Skeletal muscle tissue (tissue), 4 donors: Measurements from ENCODE around the gene DHX9. TPM values are rescaled to one million over a fixed set of nuclear protein-coding genes. Genes with fewer than 3 reads are reported as not detected.

Source experiments
- H3K27ac ChIP-seq: one replicate; pipeline ENCODE4 v1.7.0; 2013; ENCODE audit warnings: mild to moderate bottlenecking, low read depth, low read length, inconsistent platforms
- H3K27me3 ChIP-seq, 3 donors: one replicate each; pipeline ENCODE4 v1.7.0; 2013; ENCODE audit warnings: low read length in 3 of 3; ENCODE audit not compliant: control insufficient read depth in 3 of 3, insufficient read depth in 3 of 3
- H3K36me3 ChIP-seq, 3 donors: one replicate each; pipeline ENCODE4 v1.7.0; 2013; ENCODE audit warnings: low read length in 3 of 3; ENCODE audit not compliant: control insufficient read depth in 3 of 3, insufficient read depth in 3 of 3
- H3K4me1 ChIP-seq, 3 donors: one replicate each; pipeline ENCODE4 v1.7.0; 2013; ENCODE audit warnings: low read length in 3 of 3, mild to moderate bottlenecking in 3 of 3; ENCODE audit not compliant: control insufficient read depth in 3 of 3, insufficient read depth in 3 of 3
- H3K4me3 ChIP-seq, 3 donors: one replicate each; pipeline ENCODE4 v1.7.0; 2013; ENCODE audit warnings: low read length in 3 of 3
- H3K9ac ChIP-seq, 3 donors: one replicate each; pipeline ENCODE4 v1.7.0; 2013; ENCODE audit warnings: low read length in 3 of 3, mild to moderate bottlenecking in 3 of 3, moderate library complexity in 2 of 3, low read depth in 1 of 3
- H3K9me3 ChIP-seq, 3 donors: one replicate each; pipeline ENCODE4 v1.7.0; 2013; ENCODE audit warnings: low read length in 3 of 3; ENCODE audit not compliant: control insufficient read depth in 3 of 3
- total RNA-seq: library from RNA; depleted of rRNA; stranded (reverse); fragments of >200 nt; gene quantifications from one replicate; pipeline ENCODE4 v1.2.3, GENCODE V29; 2014
- donor health status: Osteomylitis.

Gene DHX9
- total RNA-seq, 1 donor from 2014 or later: 142 TPM

DNA sequence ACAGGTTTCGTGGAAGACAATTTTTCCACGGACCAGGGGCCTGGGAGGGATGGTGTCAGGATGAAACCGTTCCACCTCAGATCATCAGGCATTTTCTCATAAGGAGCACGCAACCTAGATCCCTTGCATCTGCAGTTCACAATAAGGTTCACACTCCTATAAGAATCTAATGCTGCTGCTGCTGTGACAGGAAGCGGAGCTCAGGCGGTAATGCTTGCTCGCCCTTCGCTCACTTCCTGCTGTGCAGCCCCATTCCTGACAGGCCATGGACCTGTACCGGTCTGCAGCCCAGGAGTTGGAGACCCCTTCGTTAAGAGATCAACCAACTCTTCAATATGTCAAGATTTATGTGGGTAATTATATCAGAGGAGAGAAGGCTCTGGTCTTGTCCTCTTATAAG lies 3.3 kb upstream of the DHX9 start:
- no peaks in the 10 kb centered on the region for H3K27me3 ChIP-seq
- H3K9ac ChIP-seq: no peak overlapping the region
- H3K27ac ChIP-seq: no peak overlapping the region
- no peaks in the 10 kb centered on the region for H3K9me3 ChIP-seq
- H3K4me1 ChIP-seq: peaks cover 10 to 12% (median 12%) of the 10 kb centered on the region in 3 donors
- no peaks in the 10 kb centered on the region for H3K36me3 ChIP-seq
- no peak overlapping the region for H3K4me3 ChIP-seq

DNA sequence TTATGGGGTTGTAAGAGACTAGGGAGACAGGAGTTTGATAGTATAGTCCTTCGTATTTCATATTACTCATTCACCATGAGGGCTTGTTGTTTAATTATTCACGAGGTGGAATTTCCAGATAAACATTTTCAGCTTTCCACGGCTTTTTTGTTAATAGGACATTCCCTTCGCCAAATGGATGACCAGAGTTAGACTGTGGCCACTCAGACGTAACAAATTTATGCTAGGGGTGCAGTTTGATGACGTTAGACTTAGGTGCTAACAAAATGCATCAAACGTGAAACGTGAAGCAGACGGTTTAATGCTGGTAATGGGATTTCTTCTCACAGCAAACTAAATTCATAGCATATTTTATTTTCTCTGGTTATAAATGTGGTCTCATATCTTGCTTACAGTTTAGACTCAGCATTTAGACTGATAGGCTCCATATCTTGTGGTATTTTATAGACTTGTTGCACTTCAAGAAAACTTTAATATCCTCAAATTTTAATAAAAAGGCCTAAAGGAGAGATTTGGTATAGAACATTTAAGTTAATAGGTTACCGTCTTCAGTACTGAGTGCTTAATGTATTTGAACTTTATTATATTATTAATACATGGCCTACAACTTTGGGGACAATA lies 2.3 kb downstream of the DHX9 start:
- H3K9ac ChIP-seq: no peak overlapping the region
- H3K27ac ChIP-seq: no peak overlapping the region
- H3K36me3 ChIP-seq: peaks cover 6 to 19% (median 11%) of the 10 kb centered on the region in 3 donors
- H3K9me3 ChIP-seq: no peaks in the 10 kb centered on the region
- H3K4me1 ChIP-seq: peaks cover 16 to 25% (median 17%) of the 10 kb centered on the region in 3 donors
- H3K27me3 ChIP-seq: no peaks in the 10 kb centered on the region
- no peak overlapping the region for H3K4me3 ChIP-seq

DNA sequence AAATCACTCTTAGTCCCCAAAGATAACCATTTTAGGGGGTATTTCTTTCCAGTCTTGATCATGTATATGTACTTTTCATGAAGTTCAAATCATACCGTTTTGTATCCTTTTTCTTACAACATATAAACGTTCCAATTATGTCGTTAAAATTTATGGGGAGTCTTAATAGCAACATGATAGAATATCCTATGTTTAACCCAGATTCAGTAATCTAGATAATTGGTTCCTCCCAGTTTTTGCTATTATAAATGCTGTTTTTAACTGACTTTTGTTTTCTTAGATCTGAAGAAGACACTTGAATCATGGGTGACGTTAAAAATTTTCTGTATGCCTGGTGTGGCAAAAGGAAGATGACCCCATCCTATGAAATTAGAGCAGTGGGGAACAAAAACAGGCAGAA lies 3.1 kb downstream of the DHX9 start:
- Histone ChIP-seq H3K4me1 (peaks cover 16 to 25% (median 17%) of the 10 kb centered on the region in 3 donors), H3K9ac (no peak overlapping the region), H3K27ac (no peak overlapping the region)

DNA sequence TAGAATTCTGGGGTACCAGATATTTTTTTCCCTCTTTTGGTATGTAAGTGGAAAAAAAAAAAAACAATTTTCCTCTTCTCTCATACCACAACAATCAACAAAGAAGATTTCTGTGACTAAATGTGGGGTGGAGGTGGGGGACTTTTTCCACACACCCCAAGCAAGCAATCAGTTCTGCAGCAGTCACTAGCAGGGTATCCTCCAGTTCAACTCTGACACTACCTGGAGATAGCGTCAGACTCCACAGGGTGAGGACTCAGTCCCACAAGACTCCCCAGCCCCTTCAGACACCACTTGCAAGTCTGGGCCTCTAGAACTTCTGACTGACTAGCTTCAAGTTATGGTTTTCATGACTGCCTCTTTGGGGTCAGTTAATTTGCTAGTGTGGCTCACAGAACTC lies 6.2 kb downstream of the DHX9 start:
- Histone ChIP-seq H3K9ac (no peak overlapping the region), H3K27ac (no peak overlapping the region), H3K4me3 (no peak overlapping the region), H3K36me3 (peaks cover 15 to 44% (median 28%) of the 10 kb centered on the region in 3 donors), H3K27me3 (no peaks in the 10 kb centered on the region), H3K9me3 (no peaks in the 10 kb centered on the region), H3K4me1 (peaks cover 8 to 17% (median 11%) of the 10 kb centered on the region in 3 donors)

More for the DNA sequence above, 3.1 kb downstream of the DHX9 start:
- H3K36me3 ChIP-seq: peaks cover 6 to 20% (median 14%) of the 10 kb centered on the region in 3 donors
- no peak overlapping the region for H3K4me3 ChIP-seq
- no peaks in the 10 kb centered on the region for H3K9me3 ChIP-seq
- H3K27me3 ChIP-seq: no peaks in the 10 kb centered on the region

DNA sequence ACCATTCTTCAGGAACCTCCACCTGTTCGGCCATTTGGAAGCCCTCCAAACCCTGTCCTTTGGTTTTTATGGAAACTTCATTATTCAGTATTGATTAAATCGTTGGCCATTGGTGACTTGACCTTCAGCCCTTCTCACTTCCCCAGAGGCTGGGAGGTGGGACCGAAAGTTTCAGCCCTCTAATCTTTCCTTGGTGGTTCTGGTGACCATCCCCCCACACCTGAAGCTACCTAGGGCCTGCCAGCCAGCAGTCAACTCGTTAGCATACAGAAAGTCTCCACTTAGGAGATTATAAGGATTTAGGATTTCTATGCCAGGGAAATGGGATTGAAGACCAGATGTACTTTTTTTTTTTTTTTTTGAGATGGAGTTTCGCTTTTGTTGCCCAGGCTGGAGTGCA lies 6.7 kb downstream of the DHX9 start:
- Histone ChIP-seq H3K36me3 (peaks cover 19 to 48% (median 28%) of the 10 kb centered on the region in 3 donors), H3K4me1 (peaks cover 2 to 13% (median 6%) of the 10 kb centered on the region in 3 donors), H3K27ac (no peak overlapping the region), H3K4me3 (no peak overlapping the region), H3K27me3 (no peaks in the 10 kb centered on the region), H3K9ac (no peak overlapping the region), H3K9me3 (no peaks in the 10 kb centered on the region)

DNA sequence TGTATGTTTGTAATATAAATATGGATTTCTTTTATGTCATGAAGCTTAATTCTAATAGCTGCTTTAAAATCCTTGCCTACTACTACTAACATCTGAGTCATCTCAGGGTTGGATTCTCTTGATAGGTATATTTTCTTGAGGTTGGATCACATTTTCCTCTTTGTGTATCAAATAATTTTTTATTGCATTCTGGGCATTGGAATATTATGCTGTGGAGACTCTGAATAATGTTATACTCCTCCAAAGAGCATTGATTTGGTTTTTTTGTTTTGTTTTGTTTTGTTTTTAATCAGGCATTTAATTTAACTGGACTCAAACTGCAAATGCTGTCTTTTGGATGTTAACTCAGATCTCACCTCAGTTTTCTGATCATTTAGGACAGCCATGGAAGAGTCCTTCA lies 8.0 kb downstream of the DHX9 start:
- H3K36me3 ChIP-seq: peaks cover 26 to 54% (median 32%) of the 10 kb centered on the region in 3 donors
- no peak overlapping the region for H3K9ac ChIP-seq

DNA sequence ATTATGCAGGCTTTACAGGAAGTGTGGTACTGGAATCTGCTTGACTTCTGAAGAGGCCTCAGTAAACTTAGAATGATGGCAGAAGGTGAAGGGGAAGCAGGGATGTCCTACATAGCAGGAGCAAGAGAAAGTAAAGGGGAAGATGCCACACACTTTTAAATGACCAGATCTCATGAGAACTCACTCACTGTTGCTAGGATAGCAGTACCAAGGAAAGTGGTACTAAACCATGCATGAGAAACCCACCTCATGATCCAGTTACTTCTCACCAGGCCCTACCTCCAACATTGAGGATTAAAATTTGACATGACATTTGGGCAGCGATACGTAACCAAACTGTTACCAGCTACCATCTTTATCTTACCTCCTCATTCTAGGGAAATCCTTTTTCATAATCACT lies 9.6 kb downstream of the DHX9 start:
- Histone ChIP-seq H3K9me3 (no peaks in the 10 kb centered on the region), H3K9ac (no peak overlapping the region), H3K4me1 (no peaks in the 10 kb centered on the region), H3K36me3 (peaks cover 39 to 65% (median 46%) of the 10 kb centered on the region in 3 donors), H3K27me3 (no peaks in the 10 kb centered on the region), H3K4me3 (no peak overlapping the region), H3K27ac (no peak overlapping the region)

More for the DNA sequence above, 8.0 kb downstream of the DHX9 start:
- Histone ChIP-seq H3K27me3 (no peaks in the 10 kb centered on the region), H3K27ac (no peak overlapping the region), H3K4me3 (no peak overlapping the region), H3K9me3 (no peaks in the 10 kb centered on the region), H3K4me1 (peaks cover 0 to 6% (median 5%) of the 10 kb centered on the region in 3 donors)

DNA sequence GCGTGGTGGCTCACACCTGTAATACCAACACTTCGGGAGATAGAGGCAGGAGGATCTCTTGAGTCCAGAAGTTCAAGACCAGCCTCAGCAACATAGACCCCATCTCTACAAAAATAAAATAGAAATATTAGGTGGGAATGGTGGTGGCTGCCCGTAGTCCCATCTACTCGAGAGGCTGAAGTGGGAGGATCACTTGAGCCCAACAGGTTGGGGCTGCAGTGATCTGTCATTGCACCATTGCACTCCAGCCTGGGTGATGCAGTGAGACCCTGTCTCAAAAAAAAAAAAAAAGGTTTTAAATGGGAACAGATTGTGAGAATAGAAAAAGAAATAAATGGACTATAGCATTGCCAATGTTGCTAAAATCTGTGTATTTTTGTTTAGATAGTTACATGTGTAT lies 11.2 kb downstream of the DHX9 start:
- Histone ChIP-seq H3K36me3 (peaks cover 49 to 69% (median 49%) of the 10 kb centered on the region in 3 donors), H3K27me3 (no peaks in the 10 kb centered on the region), H3K9ac (no peak overlapping the region), H3K9me3 (no peaks in the 10 kb centered on the region), H3K4me3 (no peak overlapping the region), H3K27ac (no peak overlapping the region), H3K4me1 (no peaks in the 10 kb centered on the region)

DNA sequence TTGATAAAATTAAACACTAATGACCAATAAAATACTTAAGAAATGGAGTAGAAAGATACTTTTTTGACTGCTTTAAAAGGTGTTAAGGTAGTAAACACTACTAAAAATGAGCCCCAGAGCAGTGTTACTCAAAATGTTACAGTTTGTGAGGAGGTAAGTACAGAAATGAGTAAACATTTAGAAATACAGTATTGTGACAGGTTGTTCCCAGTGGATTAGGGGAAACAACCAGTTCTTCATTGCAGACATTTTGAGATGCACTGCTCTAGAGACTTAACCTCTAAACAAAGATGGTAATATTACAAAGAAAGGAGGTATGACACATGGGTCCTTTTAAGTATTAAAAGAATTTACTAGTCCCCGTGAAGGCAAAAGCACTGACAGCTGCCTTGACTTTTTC lies 12.7 kb downstream of the DHX9 start:
- no peaks in the 10 kb centered on the region for H3K9me3 ChIP-seq
- H3K4me3 ChIP-seq: no peak overlapping the region
- H3K27me3 ChIP-seq: no peaks in the 10 kb centered on the region
- no peak overlapping the region for H3K27ac ChIP-seq
- H3K4me1 ChIP-seq: no peaks in the 10 kb centered on the region
- peaks cover 49 to 74% (median 64%) of the 10 kb centered on the region in 3 donors for H3K36me3 ChIP-seq
- no peak overlapping the region for H3K9ac ChIP-seq

DNA sequence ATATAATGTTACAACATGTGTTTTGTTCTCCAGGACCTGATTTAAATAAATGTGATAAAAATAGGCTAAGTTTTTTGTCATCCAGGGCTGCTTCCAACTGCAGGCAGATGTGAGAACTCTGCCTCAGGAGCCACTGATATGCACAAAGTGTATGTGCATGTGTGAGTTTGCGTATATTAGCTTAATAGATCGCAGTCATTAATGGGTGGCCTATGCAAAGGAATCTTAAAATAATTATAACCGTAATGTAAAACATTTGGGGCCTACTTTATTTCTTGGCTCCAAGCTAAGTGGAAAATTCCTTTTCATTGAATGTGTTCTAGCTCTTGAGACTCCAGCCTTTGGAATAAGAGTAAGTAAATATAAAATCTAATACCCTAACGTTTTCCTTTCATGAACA lies 16.8 kb downstream of the DHX9 start:
- Histone ChIP-seq H3K36me3 (peaks cover 61 to 91% (median 84%) of the 10 kb centered on the region in 3 donors), H3K9me3 (no peaks in the 10 kb centered on the region), H3K27me3 (no peaks in the 10 kb centered on the region), H3K4me3 (no peak overlapping the region), H3K9ac (no peak overlapping the region), H3K27ac (no peak overlapping the region), H3K4me1 (no peaks in the 10 kb centered on the region)
